Measurements from ENCODE around the gene REXO1.

REXO1 gene

DNA sequence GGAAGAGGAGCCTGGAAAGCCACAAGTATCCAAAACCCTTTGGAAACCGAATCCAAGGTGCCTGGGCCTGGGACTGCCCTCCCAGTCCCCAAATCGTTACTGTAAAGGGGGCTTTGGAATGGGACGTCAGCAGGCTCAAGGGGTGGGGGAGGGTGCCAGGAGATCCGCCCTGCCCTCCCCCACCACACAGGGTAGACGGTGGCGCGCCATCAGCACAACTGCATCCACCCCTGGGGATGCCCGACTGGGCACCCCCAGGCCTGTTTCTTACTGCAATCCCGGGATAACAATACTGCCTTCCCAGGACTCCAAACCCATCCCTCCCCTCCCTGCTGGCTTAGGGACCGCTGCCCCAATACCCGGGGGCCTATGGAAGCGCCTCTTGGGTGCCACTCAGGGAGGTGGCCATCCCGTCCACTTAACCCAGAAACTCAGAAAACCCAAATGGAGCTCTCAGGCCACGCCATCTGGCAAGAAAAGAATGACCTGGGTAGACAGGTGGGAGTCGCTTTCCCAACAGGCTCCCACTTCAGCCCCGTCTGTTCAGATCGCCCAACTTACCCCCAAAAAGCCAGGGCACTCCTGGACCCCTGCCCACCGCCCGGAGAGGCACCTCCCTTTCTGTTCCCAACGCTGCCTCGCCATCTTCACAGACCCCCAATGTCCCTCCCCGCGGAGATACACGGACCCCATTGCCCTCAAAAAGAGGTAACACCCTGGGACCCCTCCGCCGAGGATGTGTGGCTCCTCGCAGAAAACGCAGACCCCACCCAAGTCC lies 12.7 kb upstream of the REXO1 start:
- FAIRE-seq, result no peak

DNA sequence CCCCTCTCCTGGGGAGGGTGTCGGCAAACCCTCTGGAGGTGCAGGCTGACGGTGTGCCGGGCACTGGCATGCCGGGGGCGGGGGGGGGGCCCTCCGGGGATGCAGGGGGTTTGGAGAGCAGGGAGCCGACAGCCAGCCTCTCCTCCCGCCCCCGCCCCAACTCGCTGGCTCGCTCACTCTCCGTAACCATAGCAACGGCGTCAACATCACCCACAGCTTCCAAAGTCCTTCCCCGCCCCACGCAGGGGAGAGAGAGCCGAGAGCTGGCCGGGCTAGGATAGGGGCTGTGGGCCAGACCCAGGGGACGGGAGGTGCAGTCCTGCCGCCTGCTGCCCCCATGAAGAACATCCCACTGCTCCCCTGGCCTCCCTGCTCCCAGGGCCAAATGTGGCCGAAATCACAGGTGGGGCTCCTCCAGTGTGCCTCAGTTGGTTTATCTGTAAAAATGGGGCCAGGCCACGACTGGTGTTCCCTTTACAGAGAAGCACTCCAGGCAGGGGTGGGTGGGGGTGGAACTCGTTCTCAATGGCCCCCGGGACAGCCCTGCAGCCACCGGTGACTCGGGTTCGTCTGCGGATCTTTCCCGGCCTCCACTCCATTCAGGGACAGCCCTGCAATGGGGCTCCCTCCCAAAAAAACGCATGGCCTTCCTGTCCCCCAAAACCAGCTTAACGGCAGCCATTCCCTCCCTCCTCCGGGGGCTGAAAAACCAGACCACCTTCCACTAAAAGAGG lies 11.9 kb upstream of the REXO1 start:
- no peak for FAIRE-seq

DNA sequence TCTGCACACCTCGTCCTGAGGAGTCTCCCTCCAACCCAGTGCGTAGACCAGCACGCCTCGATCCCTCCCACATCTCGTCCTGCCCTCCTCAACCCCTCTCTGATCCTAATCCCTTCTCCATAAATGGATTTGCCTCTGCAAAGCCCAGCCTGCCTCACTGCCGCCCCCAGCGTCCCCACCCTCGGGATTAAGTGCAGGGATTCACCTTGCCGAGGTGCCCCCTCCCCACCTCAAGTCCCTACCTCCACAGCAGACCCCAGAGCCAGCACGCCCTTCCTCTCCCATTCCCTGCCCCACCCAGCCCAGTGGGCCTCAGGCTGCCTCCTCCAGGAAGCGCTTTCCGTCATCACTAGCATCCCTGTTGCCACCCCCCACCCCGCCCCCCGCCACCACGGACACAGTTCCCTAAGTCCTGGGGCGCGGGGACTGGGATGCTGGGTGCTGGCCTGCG lies 11.1 kb upstream of the REXO1 start:
- no peak for FAIRE-seq

DNA sequence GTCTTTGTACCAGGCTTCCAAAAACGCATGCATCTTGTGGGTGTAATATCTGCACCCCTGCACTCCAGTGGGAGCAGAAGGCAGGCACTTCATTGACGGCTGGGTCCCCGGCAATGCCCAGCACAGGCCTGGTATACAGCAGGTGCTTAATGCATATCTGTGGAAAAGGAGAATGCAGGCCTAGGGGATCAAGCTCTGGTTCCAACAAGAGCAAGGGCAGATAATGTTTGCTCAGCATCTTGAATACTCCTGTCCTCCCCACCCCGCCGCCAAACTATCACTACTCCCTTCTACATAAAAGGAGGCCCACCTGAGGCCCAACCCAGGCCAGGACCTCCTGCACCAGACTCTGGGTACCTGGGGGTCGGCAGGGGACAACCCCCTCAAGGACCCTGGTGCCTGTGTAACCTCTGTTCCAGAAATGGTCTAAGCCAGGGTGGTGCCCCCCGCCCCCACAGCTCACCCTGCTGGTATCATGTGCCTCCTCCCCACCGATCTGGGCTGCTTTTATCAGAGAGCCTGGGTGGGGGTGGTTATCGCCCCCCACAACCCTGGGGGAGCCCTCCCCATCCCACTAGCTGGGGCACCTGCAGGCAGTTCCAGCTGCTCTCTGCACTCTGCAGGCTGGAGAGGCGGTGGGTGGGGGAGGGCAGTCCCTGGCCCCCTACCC lies 10.3 kb upstream of the REXO1 start:
- no peak for FAIRE-seq

DNA sequence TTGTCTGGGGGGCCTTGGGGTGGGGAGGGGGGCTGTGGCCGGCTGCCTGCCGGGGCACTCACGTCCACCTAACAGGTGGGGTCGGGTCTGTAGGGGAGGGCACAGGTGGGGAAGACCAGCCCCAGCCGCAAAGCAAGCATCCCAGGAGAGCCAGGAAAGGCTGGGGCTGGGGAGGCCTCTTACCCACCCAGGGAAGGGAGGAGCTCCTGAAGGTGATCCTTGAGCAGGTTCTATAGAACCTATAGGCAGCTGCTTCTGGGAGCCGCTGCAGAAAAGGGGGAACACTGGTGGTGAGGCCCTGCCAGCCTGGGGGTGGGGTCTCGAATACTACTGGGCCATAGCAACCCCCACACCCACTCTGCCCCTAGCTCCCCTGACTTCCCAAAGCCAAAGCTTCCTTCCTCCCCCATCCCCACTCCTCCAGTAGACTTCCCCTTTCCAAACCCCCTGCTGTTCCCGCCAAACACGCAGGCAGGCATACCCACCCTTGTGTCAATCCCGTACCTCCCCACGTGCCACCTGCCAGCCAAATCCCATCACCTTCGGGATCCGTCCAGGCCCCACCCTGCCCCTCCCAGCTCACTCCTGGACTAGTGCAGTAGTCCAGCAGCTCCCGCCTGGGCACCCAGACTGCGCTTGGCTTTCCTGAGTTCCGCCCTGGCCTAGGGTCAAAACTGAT lies 9.5 kb upstream of the REXO1 start:
- no peak for FAIRE-seq

DNA sequence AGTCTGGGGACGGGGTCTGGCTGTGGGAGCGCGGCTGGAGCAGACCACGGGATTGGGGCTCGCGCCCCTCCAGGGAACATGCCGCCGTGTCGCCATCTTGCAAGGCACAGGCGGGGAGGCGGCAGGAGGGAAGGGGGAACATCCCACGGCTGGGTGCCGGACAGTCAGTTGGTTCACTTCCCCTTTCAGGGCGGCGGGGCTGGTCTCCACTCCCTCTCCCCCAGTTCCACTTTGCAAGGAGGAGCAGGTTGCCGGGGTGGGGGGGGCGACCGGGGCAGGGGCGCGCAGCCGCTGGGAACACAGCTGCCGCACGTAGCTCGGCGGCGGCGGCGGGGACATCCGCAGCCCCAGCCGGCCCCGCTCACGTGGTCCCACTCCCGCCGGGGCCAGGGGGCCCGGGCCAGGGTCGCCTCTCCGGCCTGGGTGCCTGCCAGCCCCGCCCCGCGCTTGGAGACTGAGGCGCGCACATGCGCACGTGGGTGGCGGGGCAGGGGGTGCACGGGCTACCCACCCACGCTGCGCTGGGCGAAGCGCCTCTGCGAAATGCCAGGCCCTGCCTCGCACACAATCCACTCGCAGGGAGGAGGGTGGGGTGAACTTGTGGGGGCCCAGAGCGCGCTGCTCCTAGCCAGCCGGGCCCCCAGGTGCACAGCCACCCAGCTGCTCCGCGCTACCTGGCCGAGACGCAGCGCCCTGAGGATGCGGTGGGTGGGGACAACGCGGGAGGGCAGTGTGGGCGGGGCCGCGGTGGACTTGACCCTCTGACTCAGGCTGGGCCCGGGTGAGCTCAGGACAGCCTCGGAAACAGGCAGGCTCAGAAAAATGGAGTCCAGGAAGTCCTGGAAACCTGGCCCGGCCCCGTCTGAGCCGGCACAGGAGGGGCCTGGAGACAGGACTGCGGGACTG lies 8.7 kb upstream of the REXO1 start:
- FAIRE-seq, result no peak

DNA sequence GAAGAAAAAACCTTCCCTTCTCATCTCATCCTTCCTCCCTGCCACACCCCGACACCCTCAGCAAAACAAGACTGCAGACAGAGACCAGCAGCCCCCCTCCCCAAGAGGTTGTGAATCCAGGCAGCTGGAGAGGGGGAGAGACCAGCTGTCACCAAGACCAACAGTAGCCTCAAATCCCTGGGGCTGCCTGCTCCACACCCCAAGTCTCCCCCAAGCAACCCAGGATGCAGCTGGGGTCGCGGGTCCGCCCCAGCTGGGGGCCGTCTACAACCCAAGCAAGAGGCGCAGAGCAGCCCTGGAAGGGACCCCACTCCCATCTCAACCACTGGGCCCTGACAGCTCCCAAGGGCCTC lies 8.0 kb upstream of the REXO1 start:
- FAIRE-seq, result no peak

DNA sequence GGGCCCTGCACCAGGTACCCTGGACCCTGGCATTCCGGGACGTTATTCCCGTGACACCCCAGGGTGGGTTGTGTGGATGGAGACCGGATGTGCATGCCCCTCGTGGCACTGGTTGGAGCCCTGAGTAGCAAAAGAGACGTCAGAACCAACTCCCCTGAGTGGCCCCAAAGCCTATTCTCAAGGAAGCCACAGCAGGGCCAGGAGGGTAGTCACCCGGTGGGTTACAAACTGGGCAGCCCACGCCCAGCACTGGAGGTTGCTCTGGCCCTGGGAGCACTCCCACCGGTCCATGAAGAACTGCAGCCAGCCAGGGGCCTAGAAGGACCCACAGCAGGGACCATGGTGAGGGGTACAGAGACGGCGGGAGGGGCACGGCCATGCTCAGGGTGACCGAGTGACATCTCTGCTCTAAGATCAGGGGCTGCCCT lies 7.6 kb upstream of the REXO1 start:
- no peak for FAIRE-seq

DNA sequence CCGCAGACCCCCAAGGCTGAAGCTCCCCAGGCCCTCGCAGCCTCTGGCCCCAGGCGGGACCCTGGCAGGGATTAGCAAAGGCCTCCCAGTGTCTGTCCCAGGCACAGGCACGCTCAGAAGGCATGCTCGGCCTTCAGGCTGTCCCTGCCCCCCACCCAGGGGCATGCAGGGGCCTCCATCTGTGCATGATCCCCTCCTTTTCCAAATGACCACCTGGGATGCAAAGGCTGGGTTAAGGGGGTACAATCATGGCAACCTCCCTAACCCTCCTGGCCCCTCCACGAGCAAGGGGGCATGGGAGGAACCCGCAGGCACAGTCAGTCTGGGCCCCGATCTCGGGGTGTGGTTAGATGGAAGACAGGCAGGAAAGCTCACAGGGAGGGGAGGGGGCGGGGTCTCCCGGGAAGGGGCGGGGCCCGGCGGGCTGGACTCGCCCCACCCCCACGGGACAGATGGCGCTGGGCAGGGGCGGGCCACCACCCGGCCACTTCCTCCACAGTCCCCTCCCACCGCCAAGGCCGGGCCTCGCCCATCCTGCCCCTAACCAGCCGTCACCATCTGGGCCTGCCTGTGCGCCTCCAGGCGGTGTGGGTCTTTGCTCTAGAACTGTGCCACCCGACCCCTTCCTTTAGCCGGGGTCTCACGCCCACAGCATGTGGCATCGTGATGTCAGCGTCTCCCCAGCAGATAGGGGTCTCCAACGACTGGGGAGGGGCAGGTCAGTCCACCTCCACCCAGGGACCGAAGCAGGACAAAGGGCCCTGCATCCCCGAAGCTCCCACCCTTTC lies 7.0 kb upstream of the REXO1 start:
- FAIRE-seq, result no peak

DNA sequence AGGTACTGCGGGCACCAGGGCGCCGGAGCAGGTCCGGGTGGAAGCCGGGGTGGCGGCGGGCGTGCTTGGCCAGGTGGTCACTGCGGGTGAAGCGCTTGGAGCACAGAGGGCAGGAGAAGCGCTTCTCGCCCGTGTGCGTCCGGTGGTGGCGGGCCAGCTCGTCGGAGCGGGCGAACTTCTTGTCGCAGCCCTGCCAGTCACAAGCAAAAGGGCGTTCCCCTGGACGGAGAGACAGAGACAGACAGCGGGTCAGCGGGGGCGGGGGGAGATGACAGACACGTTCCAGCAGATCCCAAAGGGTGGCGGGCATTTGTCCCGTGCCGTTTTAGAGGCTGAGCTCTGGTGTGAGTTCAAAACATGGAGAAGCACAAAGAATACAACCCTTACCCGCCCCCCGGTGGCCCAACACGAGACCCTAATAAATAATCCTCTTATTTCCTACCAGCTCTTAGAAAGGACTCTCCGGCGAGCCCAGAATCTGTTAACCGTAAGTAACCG lies 6.3 kb upstream of the REXO1 start:
- no peak for FAIRE-seq

DNA sequence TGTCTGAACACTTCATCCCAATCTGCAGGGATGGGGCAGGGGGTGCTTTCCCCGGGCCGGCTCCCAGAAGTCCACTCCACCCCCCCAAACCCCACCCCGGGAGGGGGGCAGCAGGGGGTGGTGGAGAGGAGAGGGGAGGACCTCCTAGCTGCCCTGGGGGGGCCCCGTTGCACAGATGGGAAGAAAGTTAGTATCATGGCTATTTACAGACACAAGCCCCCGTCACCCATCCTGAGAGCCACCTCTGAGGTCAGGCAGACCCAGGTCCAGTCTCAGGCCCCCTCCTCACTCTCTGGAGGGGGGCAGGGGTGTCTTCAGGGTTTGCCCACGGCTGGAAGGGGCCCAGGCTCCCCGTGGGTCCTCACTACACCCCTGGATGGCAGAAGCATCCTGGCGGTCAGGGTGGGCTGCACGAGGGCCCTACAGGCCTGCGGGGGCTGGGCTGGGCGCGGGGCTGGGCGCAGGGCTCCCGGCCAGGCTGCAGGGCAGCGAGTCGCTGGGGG lies 5.8 kb upstream of the REXO1 start:
- FAIRE-seq, result no peak

DNA sequence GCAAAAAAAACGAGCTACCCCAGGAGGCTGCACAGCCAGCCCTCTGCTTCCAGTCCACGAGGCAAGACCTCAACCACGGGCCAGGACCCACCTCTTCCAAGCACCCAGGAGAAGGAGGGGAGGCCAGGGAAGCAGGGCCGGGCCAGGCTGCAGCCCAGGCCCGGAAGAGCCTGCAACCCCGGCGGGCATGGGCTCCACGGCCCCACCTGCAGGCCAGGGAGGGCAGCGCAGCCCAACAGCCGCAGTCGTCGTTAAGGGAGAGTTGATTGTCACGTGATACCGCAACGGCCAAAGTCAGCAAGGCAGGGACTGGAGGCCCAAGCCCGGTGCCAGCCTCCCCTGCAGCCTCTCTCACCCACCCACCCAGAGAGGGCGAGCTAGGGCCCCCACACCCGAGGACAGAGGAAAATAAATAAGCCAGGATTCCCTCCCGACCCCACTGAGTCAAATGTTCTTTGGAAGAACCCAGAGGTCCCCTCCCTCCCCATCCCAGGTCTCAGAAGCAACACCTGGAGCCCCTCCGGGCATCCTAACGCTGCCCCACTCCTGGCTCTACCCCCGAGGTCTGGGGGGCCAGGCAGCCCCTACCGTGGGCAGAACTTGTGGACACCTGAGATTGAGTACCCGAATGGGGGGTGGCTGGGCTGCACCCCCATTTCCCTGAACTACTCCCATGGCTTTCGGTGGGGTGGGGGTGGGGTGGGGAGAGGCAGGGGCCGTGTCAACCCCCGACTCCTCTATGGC lies 5.2 kb upstream of the REXO1 start:
- FAIRE-seq, result no peak

DNA sequence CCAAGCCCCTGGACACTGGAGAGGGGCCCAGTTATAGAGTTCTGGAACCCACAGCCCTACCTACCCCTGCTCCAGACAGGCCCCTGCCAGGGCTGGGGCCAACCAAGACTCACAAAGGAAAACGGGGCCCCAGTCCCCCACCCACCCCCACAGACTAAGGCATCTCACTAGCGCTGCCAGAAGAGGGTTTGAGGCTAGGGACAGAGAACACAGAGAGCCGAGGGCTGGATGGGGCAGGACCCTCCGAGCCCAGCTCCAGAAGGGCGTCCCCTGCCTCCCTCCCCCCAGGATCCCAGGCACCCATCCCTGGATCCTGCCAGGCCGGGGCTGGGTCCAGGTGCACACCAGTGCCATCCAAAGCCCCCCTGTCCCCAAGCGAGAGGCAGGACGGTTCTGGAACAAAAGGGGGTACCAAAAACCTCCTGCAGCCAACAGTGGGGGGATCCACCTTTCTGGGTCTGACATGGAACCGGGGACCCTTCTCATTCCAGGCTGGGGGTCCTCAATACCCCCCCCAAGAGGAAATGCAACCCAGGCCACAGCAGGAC lies 4.4 kb upstream of the REXO1 start:
- FAIRE-seq, result no peak

DNA sequence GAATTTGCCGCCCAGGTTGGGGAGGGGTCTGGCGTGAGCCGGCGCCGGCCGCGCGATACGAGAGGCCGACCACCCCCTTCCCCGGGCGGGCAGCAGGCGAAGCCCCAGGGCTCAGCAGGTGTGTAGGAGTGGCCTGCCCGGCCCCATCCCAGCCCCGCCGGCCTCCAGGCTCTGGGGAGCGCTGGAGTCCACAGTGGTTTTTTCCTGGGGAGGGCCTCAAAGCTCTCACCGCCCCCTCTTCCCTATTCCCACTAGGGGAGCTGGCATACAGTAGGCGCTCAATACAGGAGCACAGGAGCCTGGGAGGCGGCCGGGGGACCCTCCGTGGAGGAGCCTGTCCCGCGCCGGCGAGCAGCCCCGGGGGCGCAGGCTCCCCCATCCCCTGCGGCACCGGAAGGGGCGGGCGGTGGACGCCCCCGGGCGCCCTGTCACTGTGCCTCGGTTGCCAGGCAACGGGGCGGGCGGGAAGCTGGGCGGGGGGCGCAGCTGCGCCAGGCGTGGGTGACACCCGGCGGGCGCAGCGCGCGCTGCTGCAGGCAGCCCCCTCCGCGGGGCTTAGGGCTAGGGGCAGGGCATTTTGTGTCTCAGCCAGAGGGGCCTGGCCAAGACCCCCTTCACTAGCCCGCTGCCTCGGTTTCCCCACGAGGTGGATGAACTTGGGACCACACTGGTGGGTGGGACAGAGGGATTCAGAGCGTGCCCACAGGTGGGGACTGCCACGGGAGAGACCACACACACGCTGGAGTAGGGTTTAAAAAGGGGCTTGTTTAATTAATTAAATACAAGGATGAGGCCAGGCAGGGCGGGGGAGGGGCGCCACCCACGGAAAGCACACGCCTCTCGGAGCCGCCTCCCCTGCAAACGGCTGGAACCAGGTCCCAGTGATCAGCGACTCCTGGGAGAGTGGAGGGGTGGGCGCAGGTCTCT lies 3.6 kb upstream of the REXO1 start:
- no peak for FAIRE-seq

DNA sequence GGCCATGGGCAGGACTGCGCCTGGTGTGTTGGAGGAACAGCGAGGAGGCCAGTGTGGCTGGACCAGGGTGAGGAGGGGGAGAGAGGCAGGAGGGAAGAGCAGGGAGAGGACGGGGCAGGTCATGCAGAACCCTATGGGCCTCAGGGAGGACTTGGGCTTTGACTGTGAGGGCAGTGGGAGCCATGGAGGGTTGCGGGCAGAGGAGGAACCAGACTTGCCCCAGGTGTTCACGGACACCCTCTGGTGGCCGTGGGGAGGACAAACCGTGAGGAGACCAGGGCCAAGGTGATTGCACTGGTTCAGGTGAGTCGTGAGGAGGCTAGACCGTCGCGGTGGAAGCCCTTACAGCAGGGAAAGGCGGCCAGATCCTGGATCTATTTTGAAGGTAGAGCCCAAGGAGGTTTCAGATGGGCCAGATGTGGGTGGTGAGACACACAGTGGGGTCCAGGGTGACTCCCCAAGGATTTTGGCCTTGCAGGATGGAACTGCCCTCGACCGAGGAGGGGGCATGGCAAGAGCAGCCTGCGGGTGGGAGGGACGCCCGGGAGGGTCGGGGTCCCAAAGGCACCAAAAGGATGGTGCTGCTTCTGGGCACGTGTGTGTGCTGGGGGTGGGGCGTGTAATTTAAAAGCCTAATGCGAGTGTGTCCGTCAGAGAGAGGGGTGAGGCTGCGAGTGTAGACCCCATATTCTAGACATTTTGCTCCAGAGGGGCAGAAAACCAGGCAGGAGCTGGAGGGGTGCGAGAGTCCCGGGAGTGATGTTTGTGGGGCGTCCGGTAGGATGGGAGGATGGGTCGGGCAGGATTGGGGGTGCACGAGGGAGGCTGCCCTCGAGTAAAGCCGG lies 2.7 kb upstream of the REXO1 start:
- no peak for FAIRE-seq

DNA sequence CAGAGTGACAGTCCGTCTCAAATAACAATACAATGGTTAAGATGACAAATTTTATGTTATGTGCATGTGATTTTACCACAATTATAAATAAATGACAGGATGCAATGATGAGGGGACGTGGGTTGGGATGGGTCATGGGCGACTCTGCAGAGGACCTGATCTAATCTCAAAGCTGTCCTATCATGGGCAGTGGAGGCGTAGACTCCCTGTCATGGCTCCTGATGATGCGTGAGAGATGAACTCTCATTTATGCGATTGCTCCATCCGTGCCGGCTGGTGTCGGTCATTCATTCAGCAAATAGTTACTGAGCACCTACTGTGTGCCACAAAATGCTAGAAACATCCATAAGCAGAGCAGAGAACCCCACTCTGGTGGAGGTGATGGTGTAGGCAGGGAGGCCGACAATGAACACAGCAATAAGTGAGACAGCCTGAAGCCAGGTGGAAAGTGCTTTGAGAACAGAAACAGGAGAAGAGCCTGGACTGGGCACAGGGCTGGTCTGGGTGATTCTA lies 1.7 kb upstream of the REXO1 start:
- FAIRE-seq, result no peak

DNA sequence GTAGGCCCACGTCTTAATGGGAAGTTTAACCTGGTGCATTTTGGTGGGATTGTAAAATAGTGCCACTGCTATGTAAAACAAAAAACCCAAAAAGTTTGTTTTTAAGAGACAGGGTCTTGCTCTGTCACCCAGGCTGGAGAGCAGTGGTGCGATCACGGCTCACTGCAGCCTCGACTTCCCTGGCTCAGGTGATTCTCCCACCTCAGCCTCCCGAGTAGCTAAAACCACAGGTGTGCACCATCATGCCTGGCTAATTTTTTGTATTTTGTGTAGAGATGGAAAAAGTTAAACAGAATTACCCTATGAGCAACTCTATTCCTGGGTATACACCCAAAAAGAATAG lies 820 bp upstream of the REXO1 start:
- no peak for FAIRE-seq

Measured in endometrium (tissue), 2 donors.